ENCODE data around the gene CHD9.

CHD9 gene

DNA sequence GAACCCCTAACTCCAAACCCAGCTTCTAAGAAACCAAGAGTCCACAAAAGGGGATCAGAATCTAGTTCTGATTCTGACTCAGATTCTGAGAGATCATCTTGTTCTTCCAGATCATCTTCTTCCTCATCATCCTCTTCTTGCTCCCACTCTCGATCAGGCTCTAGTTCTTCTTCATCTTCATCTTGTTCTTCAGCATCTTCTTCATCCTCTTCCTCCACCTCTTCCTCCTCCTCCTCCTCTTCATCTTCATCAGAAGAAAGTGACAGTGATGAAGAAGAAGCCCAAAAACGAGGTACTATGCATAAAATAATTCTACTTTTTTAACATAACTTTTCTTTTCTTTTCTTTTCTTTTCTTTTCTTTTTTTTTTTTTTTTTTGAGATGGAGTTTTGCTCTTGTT is 249.5 kb downstream of the CHD9 start:
- Histone ChIP-seq H3K4ac (ENCODE audit: low read length) (no peak overlapping the region), H3K4me3 (ENCODE audit: low read length in 2 of 2) (no peak overlapping the region), H3K79me1 (ENCODE audit: low read depth, low read length) (no peaks in the 10 kb centered on the region), H4K91ac (ENCODE audit: low read depth, low read length, poor library complexity) (no peak overlapping the region), H3K23ac (ENCODE audit: low read depth, low read length, poor library complexity) (no peak overlapping the region), H3K36me3 (replicated peaks in 1 of 2; ENCODE audit: control insufficient read depth in 2 of 2, insufficient read depth in 2 of 2, low read length in 2 of 2) (peaks cover 26 to 94% of the 10 kb centered on the region in 2 donors), H2BK12ac (ENCODE audit: low read length) (no peak overlapping the region), H3K4me2 (ENCODE audit: insufficient read depth, low read length, poor library complexity, severe bottlenecking) (no peak overlapping the region), H4K8ac (ENCODE audit: low read depth, low read length) (no peak overlapping the region), H3K27me3 (ENCODE audit: control insufficient read depth in 3 of 3, insufficient read depth in 3 of 3, low read depth in 1 of 3, low read length in 3 of 3) (peaks cover 0 to 1% (median 0%) of the 10 kb centered on the region in 3 experiments), H2BK120ac (ENCODE audit: low read depth, low read length) (no peak overlapping the region), H3K14ac (ENCODE audit: low read length) (no peak overlapping the region), H3K9me3 (replicated peaks in 1 of 2; ENCODE audit: control insufficient read depth in 2 of 2, insufficient read depth in 1 of 2, low read depth in 1 of 2, low read length in 2 of 2) (no peaks in the 10 kb centered on the region), H3K9ac (ENCODE audit: low read depth, low read length, poor library complexity) (no peak overlapping the region), H2BK15ac (ENCODE audit: low read length) (no peak overlapping the region), H2BK5ac (ENCODE audit: low read length) (no peak overlapping the region), H3K4me1 (ENCODE audit: control insufficient read depth in 2 of 2, insufficient read depth in 1 of 2, low read depth in 1 of 2, low read length in 2 of 2) (no peaks in the 10 kb centered on the region), H2AK5ac (ENCODE audit: low read depth, low read length) (no peak overlapping the region), H3K27ac (replicated peaks; ENCODE audit: low read length) (no peak overlapping the region), H3K18ac (ENCODE audit: low read length) (no peak overlapping the region), H2AFZ (ENCODE audit: low read length) (no peak overlapping the region)
- no peak for DNase-seq (ENCODE audit: low spot score)
- no CpG with 5 or more reads among the region's 2 CpGs for WGBS, 2 donors (ENCODE audit: extremely low coverage in 2 of 2, insufficient read length in 2 of 2, insufficient replicate concordance in 1 of 2)

DNA sequence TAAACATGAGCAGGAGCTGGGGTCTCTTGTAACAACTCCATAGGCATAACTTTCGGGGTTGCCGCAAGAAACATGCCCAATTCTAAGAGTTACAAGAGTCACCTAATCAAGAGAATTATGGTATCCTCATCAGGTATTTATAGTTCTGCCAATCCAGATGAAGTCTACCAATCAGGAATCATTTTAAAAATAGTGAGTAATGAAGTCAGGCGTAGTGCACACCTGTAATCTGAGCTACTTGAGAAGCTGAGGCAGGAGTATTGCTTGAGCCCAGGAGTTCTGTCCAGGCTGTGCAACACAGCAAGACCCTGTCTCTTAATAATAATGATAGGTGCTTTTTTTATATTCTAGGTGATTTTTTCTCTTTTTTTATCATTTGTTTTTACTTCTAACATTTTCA is 251.0 kb downstream of the CHD9 start:
- H3K36me3 ChIP-seq (replicated peaks in 1 of 2; ENCODE audit: control insufficient read depth in 2 of 2, insufficient read depth in 2 of 2, low read length in 2 of 2) = peaks cover 21 to 95% of the 10 kb centered on the region in 2 donors
- no peak overlapping the region for H4K91ac ChIP-seq (ENCODE audit: low read depth, low read length, poor library complexity)
- H3K9ac ChIP-seq (ENCODE audit: low read depth, low read length, poor library complexity) = no peak overlapping the region
- H3K27ac ChIP-seq (replicated peaks; ENCODE audit: low read length) = no peak overlapping the region
- DNase-seq (ENCODE audit: low spot score) = no peak
- no CpG with 5 or more reads among the region's 3 CpGs for WGBS, 2 donors (ENCODE audit: extremely low coverage in 2 of 2, insufficient read length in 2 of 2, insufficient replicate concordance in 1 of 2)
- no peak overlapping the region for H3K18ac ChIP-seq (ENCODE audit: low read length)
- H3K79me1 ChIP-seq (ENCODE audit: low read depth, low read length) = no peaks in the 10 kb centered on the region
- no peak overlapping the region for H3K14ac ChIP-seq (ENCODE audit: low read length)
- H3K4me1 ChIP-seq (ENCODE audit: control insufficient read depth in 2 of 2, insufficient read depth in 1 of 2, low read depth in 1 of 2, low read length in 2 of 2) = no peaks in the 10 kb centered on the region
- no peak overlapping the region for H3K23ac ChIP-seq (ENCODE audit: low read depth, low read length, poor library complexity)
- no peak overlapping the region for H2BK15ac ChIP-seq (ENCODE audit: low read length)
- H4K8ac ChIP-seq (ENCODE audit: low read depth, low read length) = no peak overlapping the region
- no peak overlapping the region for H2BK5ac ChIP-seq (ENCODE audit: low read length)
- no peak overlapping the region for H2AK5ac ChIP-seq (ENCODE audit: low read depth, low read length)
- no peak overlapping the region for H3K4ac ChIP-seq (ENCODE audit: low read length)
- H2BK120ac ChIP-seq (ENCODE audit: low read depth, low read length) = no peak overlapping the region
- no peak overlapping the region for H3K4me3 ChIP-seq (ENCODE audit: low read length in 2 of 2)
- H2BK12ac ChIP-seq (ENCODE audit: low read length) = no peak overlapping the region
- H3K9me3 ChIP-seq (replicated peaks in 1 of 2; ENCODE audit: control insufficient read depth in 2 of 2, insufficient read depth in 1 of 2, low read depth in 1 of 2, low read length in 2 of 2) = no peaks in the 10 kb centered on the region
- peaks cover 0 to 1% (median 0%) of the 10 kb centered on the region in 3 experiments for H3K27me3 ChIP-seq (ENCODE audit: control insufficient read depth in 3 of 3, insufficient read depth in 3 of 3, low read depth in 1 of 3, low read length in 3 of 3)
- no peak overlapping the region for H3K4me2 ChIP-seq (ENCODE audit: insufficient read depth, low read length, poor library complexity, severe bottlenecking)
- no peak overlapping the region for H2AFZ ChIP-seq (ENCODE audit: low read length)

DNA sequence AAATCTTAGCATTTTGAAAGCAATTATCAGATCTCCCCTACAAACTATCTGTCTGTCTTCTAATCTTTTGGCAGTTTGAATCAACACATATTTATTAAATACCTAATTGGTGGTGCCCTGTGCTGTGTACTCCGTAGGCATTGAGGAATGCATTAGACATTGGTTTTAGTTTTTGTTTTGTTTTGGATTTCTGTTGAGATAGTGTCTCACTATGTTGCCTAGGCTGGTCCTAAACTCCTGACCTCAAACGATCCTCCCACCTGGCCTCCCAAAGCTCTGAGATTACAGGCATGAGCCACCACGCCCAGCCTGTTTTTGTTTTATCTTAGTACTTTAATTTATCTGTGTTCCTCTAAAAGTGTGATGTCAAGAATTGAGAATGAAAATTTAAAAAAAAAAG is 254.7 kb downstream of the CHD9 start:
- Histone ChIP-seq H2BK120ac (ENCODE audit: low read depth, low read length) (no peak overlapping the region), H2AK5ac (ENCODE audit: low read depth, low read length) (no peak overlapping the region), H3K79me1 (ENCODE audit: low read depth, low read length) (no peaks in the 10 kb centered on the region), H2BK15ac (ENCODE audit: low read length) (no peak overlapping the region), H3K4me2 (ENCODE audit: insufficient read depth, low read length, poor library complexity, severe bottlenecking) (no peak overlapping the region), H3K9ac (ENCODE audit: low read depth, low read length, poor library complexity) (no peak overlapping the region), H3K36me3 (replicated peaks in 1 of 2; ENCODE audit: control insufficient read depth in 2 of 2, insufficient read depth in 2 of 2, low read length in 2 of 2) (peaks cover 14 to 97% of the 10 kb centered on the region in 2 donors), H3K27ac (replicated peaks; ENCODE audit: low read length) (no peak overlapping the region), H4K91ac (ENCODE audit: low read depth, low read length, poor library complexity) (no peak overlapping the region), H3K14ac (ENCODE audit: low read length) (no peak overlapping the region), H2BK5ac (ENCODE audit: low read length) (no peak overlapping the region), H2AFZ (ENCODE audit: low read length) (no peak overlapping the region), H3K4ac (ENCODE audit: low read length) (no peak overlapping the region), H3K18ac (ENCODE audit: low read length) (no peak overlapping the region), H3K9me3 (replicated peaks in 1 of 2; ENCODE audit: control insufficient read depth in 2 of 2, insufficient read depth in 1 of 2, low read depth in 1 of 2, low read length in 2 of 2) (no peaks in the 10 kb centered on the region), H3K4me3 (ENCODE audit: low read length in 2 of 2) (no peak overlapping the region), H3K27me3 (ENCODE audit: control insufficient read depth in 3 of 3, insufficient read depth in 3 of 3, low read depth in 1 of 3, low read length in 3 of 3) (peaks cover 0 to 1% (median 0%) of the 10 kb centered on the region in 3 experiments), H3K4me1 (ENCODE audit: control insufficient read depth in 2 of 2, insufficient read depth in 1 of 2, low read depth in 1 of 2, low read length in 2 of 2) (no peaks in the 10 kb centered on the region), H3K23ac (ENCODE audit: low read depth, low read length, poor library complexity) (no peak overlapping the region), H2BK12ac (ENCODE audit: low read length) (no peak overlapping the region), H4K8ac (ENCODE audit: low read depth, low read length) (no peak overlapping the region)
- WGBS, 2 donors (ENCODE audit: extremely low coverage in 2 of 2, insufficient read length in 2 of 2, insufficient replicate concordance in 1 of 2) = no CpG with 5 or more reads among the region's 3 CpGs
- DNase-seq (ENCODE audit: low spot score) = no peak

DNA sequence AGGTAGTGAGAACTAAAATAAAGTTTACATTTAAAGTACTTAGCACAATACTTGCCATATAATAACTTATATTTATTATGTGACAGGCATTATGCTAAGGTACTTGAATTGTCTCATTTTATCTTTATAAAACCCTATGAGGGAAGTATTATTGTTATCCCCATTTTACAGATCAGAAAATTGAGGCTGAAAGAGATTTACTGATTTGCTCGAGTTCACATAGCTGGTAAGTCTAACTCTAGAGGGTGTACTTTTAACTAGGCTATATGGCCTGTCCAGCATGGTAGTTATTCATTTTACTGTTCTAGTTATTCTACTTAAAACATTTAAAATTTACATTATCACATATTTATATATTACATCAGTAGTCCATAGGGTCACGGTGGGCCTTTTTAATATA is 266.2 kb downstream of the CHD9 start:
- peaks cover 12 to 100% of the 10 kb centered on the region in 2 donors for H3K36me3 ChIP-seq (replicated peaks in 1 of 2; ENCODE audit: control insufficient read depth in 2 of 2, insufficient read depth in 2 of 2, low read length in 2 of 2)
- no peaks in the 10 kb centered on the region for H3K9me3 ChIP-seq (replicated peaks in 1 of 2; ENCODE audit: control insufficient read depth in 2 of 2, insufficient read depth in 1 of 2, low read depth in 1 of 2, low read length in 2 of 2)
- no peak overlapping the region for H3K4me3 ChIP-seq (ENCODE audit: low read length in 2 of 2)
- H3K27me3 ChIP-seq (ENCODE audit: control insufficient read depth in 3 of 3, insufficient read depth in 3 of 3, low read depth in 1 of 3, low read length in 3 of 3) = no peaks in the 10 kb centered on the region
- H2BK15ac ChIP-seq (ENCODE audit: low read length) = no peak overlapping the region
- H3K9ac ChIP-seq (ENCODE audit: low read depth, low read length, poor library complexity) = no peak overlapping the region
- H2AK5ac ChIP-seq (ENCODE audit: low read depth, low read length) = no peak overlapping the region
- H4K8ac ChIP-seq (ENCODE audit: low read depth, low read length) = no peak overlapping the region
- H3K4me2 ChIP-seq (ENCODE audit: insufficient read depth, low read length, poor library complexity, severe bottlenecking) = no peak overlapping the region
- no peak overlapping the region for H2BK5ac ChIP-seq (ENCODE audit: low read length)
- no peak overlapping the region for H3K27ac ChIP-seq (replicated peaks; ENCODE audit: low read length)
- WGBS, 2 donors (ENCODE audit: extremely low coverage in 2 of 2, insufficient read length in 2 of 2, insufficient replicate concordance in 1 of 2) = no CpG with 5 or more reads among the region's 2 CpGs
- H3K18ac ChIP-seq (ENCODE audit: low read length) = no peak overlapping the region
- H3K79me1 ChIP-seq (ENCODE audit: low read depth, low read length) = no peaks in the 10 kb centered on the region
- no peaks in the 10 kb centered on the region for H3K4me1 ChIP-seq (ENCODE audit: control insufficient read depth in 2 of 2, insufficient read depth in 1 of 2, low read depth in 1 of 2, low read length in 2 of 2)
- no peak overlapping the region for H2AFZ ChIP-seq (ENCODE audit: low read length)
- no peak overlapping the region for H3K23ac ChIP-seq (ENCODE audit: low read depth, low read length, poor library complexity)
- H3K14ac ChIP-seq (ENCODE audit: low read length) = no peak overlapping the region
- H4K91ac ChIP-seq (ENCODE audit: low read depth, low read length, poor library complexity) = no peak overlapping the region
- no peak overlapping the region for H2BK12ac ChIP-seq (ENCODE audit: low read length)
- no peak overlapping the region for H3K4ac ChIP-seq (ENCODE audit: low read length)
- no peak overlapping the region for H2BK120ac ChIP-seq (ENCODE audit: low read depth, low read length)
- no peak for DNase-seq (ENCODE audit: low spot score)

Measured in neuronal stem cell (in vitro differentiated cells).